Thoracic aorta (tissue), 2 donors: Measurements from ENCODE around the gene CORO6. TPM values are rescaled to one million over a fixed set of nuclear protein-coding genes. Genes with fewer than 3 reads are reported as not detected.

Experiments used
- ATAC-seq: fragments of 150-250 bp; one replicate; pipeline ENCODE4 v1.8.0; 2017; ENCODE audit warnings: low read depth; ENCODE audit not compliant: insufficient number of reproducible peaks, low FRiP score
- DNase-seq: peaks from one replicate; pipeline ENCODE4 v3.0.0-alpha.2; 2020; ENCODE audit warnings: low spot score
- H3K27ac ChIP-seq, 2 donors: fragments of 200-600 bp; sonication (generic); 1 replicate in 1 of 2; 2 replicates in 1 of 2; pipeline ENCODE4 v1.5.1; 2016; ENCODE audit warnings: mild to moderate bottlenecking in 2 of 2, moderate library complexity in 2 of 2
- H3K27me3 ChIP-seq: fragments of 200-600 bp; sonication (generic); replicated peaks from 2 replicates; pipeline ENCODE4 v1.6.0; 2016; ENCODE audit warnings: mild to moderate bottlenecking; ENCODE audit not compliant: insufficient read depth
- H3K36me3 ChIP-seq: fragments of 200-600 bp; sonication (generic); one replicate; pipeline ENCODE4 v1.5.1; 2016
- H3K4me1 ChIP-seq, 2 donors: fragments of 200-600 bp; sonication (generic); 1 replicate in 1 of 2; 2 replicates in 1 of 2; pipeline versions ENCODE4 v1.5.1 to v1.6.0; 2016; ENCODE audit warnings: low read depth in 2 of 2, mild to moderate bottlenecking in 1 of 2; ENCODE audit not compliant: control insufficient read depth in 1 of 2
- H3K4me3 ChIP-seq: fragments of 200-600 bp; sonication (generic); 2 replicates; pipeline ENCODE4 v1.5.1; 2016; ENCODE audit warnings: mild to moderate bottlenecking
- H3K9me3 ChIP-seq: fragments of 200-600 bp; sonication (generic); 2 replicates; pipeline ENCODE4 v1.5.1; 2016
- CTCF ChIP-seq: fragments of 200-600 bp; sonication (generic); IDR thresholded peaks from one replicate; pipeline ENCODE4 v1.5.1; 2019; ENCODE audit warnings: antibody characterized with exemption
- total RNA-seq, 2 donors: library from RNA; depleted of rRNA; stranded (reverse); fragments of >200 nt; gene quantifications; one replicate each; pipeline versions ENCODE4 v1.1.0 to v1.2.3, GENCODE V29; 2016

CORO6 gene
- total RNA-seq: 10 to 100 TPM; 35.5 to 55.0 TPM

DNA sequence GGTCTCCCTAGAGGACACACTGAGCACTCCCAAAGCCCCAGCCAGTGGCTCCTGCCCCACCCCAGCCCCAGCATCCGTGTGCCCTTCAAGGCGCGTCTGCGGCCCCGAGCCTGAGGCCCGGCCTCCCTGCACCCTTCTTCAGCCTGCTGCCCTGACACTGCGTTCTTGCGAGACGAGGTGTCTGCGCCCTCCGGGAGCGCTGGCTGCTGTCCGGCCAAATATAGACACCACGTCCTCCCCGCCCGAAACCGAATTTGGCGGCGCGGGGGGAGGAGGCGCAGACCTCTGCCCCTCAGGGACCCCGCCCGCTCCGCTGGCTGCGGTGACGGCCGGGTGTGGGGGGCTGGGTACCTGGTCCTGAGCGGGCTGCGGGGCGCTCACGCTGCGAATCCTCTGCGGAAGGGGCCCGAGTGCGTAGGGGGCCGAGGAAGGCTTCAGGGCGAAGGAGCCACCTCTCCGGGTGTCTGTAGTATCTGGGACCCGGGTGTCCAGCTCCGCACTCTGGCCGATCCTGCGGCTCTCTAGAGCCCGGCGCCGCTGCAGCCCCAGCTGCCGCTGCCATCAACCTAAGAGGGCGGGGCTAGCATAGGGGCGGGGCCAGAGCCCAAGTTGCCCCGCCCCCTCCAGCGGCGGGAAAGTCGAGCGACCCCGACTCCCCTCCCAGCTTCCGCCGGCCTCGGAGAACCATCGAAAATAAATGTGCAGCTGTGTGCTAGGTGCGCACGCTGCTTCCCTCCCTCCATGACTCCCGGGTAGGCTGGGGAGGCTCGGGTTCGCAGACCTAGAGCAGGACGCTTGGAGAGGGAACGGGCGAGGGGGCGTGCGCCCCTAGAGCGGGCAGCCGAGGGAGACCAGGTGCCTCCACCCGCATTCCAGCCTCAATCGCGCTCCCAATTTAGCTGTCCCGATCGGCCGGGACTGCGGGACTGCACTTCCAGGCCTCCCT lies at the start of gene CORO6:
TSS of gene CORO6 (minus strand) at position 576 of the 946 bp plus-strand sequence. CDS start 1,491 bp downstream, outside the sequence.
- peaks cover 5 to 47% of the 10 kb centered on the region in 2 donors for H3K4me1 ChIP-seq
- H3K27ac ChIP-seq: peak within 1 kb of the TSS; percentile 56 to 63
- ATAC-seq: peak; percentile 15
- no peak for DNase-seq
- peak within 1 kb of the TSS; percentile 91 for H3K4me3 ChIP-seq
- no peaks in the 10 kb centered on the region for H3K36me3 ChIP-seq
- H3K9me3 ChIP-seq: no peaks in the 10 kb centered on the region
- no peaks in the 10 kb centered on the region for H3K27me3 ChIP-seq
- no peak for TF ChIP-seq CTCF

- H3K9me3 ChIP-seq: no peaks in the 10 kb centered on the region
- no peak for DNase-seq
- H3K27me3 ChIP-seq: no peaks in the 10 kb centered on the region
- H3K4me3 ChIP-seq: no peak overlapping the region
- H3K27ac ChIP-seq: no peak overlapping the region
- TF ChIP-seq CTCF: no peak
- H3K36me3 ChIP-seq: peaks cover 5% of the 10 kb centered on the region
- H3K4me1 ChIP-seq: peaks cover under 1 to 9% of the 10 kb centered on the region in 2 donors
- no peak for ATAC-seq
These were observed 48.9 kb upstream of the CORO6 start for GRCh38 chr17:29671661-29672060.

DNA sequence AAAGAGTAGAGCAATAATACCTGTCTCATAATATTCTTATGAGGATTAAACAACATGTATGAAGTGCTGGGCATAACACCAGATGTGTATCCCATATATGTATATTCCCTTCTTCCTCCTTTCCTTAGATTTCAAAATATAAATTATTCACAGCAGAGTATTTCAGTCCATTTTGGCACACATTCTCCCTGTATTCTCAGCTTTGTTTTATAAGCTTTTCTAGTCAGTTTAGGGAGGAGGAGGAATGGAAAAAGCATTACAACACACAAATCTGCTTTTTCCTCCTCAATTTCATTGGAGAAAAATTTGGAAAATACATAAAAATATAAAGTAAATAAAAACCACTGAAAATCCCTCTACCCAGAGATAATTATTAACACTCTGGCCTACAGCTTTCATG lies 46.6 kb upstream of the CORO6 start:
- H3K36me3 ChIP-seq: peaks cover 5% of the 10 kb centered on the region
- peaks cover 0 to 4% of the 10 kb centered on the region in 2 donors for H3K4me1 ChIP-seq
- no peak for TF ChIP-seq CTCF
- ATAC-seq (no peak), DNase-seq (no peak)
- no peak overlapping the region for H3K4me3 ChIP-seq
- H3K27me3 ChIP-seq: no peaks in the 10 kb centered on the region
- no peaks in the 10 kb centered on the region for H3K9me3 ChIP-seq
- H3K27ac ChIP-seq: no peak overlapping the region

- no peak overlapping the region for H3K27ac ChIP-seq
- DNase-seq (no peak), ATAC-seq (no peak)
- H3K4me1 ChIP-seq: peaks cover 5 to 12% of the 10 kb centered on the region in 2 donors
- H3K36me3 ChIP-seq: peaks cover 5% of the 10 kb centered on the region
- no peak overlapping the region for H3K4me3 ChIP-seq
- no peaks in the 10 kb centered on the region for H3K9me3 ChIP-seq
- no peak for TF ChIP-seq CTCF
- no peaks in the 10 kb centered on the region for H3K27me3 ChIP-seq
These were observed 45.3 kb upstream of the CORO6 start for GRCh38 chr17:29667969-29668368.

DNA sequence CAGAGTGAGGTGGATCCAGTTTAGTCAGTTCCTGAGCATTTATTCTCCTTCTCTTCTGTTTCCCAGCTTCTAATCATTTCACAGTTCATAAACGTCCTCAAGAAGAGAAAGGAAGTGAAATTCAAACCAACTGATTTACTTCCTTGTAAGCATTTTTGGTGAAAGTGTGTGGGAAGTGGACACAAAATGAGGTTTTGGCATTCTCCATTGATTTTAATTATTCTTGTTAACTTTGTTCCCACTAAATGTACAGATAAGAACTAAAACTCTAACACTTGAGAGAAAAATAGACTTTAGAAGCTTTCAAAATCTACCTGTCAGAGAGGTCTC lies 42.7 kb upstream of the CORO6 start:
- Histone ChIP-seq H3K4me3 (no peak overlapping the region), H3K27me3 (no peaks in the 10 kb centered on the region), H3K27ac (no peak overlapping the region), H3K4me1 (peaks cover 6 to 23% of the 10 kb centered on the region in 2 donors), H3K36me3 (no peaks in the 10 kb centered on the region), H3K9me3 (no peaks in the 10 kb centered on the region)
- DNase-seq (no peak), ATAC-seq (no peak)
- TF ChIP-seq CTCF: no peak
